Tibial nerve (tissue), 3 donors: ENCODE measurements around the gene FAM47B.

Experiments
- CTCF ChIP-seq, 5 experiments: fragments of 200-600 bp in 3 of 5; fragments of 450-650 bp in 2 of 5; sonication (generic) in 3 of 5; IDR thresholded peaks; one replicate each; pipeline ENCODE4 v1.5.1; 2016 to 2019; ENCODE audit warnings: antibody characterized with exemption in 5 of 5, mild to moderate bottlenecking in 3 of 5, moderate library complexity in 2 of 5
- POLR2A ChIP-seq, 2 donors: fragments of 450-650 bp; IDR thresholded peaks; one replicate each; pipeline ENCODE4 v1.6.1; 2017; ENCODE audit warnings: antibody characterized with exemption in 2 of 2, mild to moderate bottlenecking in 2 of 2, moderate library complexity in 2 of 2

GRCh38 chrX:34903316-34903715, 39.3 kb upstream of the FAM47B start:
- TF ChIP-seq CTCF (IDR thresholded peaks at IDR 0.05) (no peak), POLR2A (IDR thresholded peaks at IDR 0.05) (no peak)
